ENCODE measurements around the gene DPP9. TPM values are rescaled to one million over a fixed set of nuclear protein-coding genes. Genes with fewer than 3 reads are reported as not detected.
A peak's percentile ranks its signal among the peaks of the same experiment; 100 is the strongest.

DPP9 gene
- total RNA-seq, 1 donor from 2014 or later = 111 TPM

DNA sequence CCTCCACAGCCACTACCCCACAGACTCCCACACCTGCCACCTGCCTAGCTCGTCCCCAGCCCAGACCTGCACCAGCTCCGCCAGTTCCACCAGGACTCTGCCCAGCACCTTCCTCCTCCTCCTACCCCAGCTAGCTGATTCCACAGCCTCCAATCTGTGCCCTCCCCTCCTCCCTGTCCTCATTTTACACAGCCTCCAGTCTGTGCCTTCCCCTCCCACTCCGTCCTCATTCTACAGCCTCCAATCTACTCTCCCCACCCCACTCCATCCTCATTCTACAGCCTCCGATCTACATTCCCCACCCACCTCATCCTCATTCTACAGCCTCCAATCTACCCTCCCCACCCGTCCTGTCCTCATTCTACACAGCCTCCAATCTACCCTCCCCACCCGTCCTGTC lies 60.8 kb downstream of the DPP9 start:
- intact Hi-C loops (cut with micrococcal nuclease) = no loop called here
- no peak for DNase-seq
- peaks cover 70% of the 10 kb centered on the region for H3K36me3 Mint-ChIP-seq (ENCODE audit: low read depth)
- no peak overlapping the region for H3K4me3 Mint-ChIP-seq
- H3K27ac Mint-ChIP-seq = no peak overlapping the region
- H3K9me3 Mint-ChIP-seq = no peaks in the 10 kb centered on the region
- H3K4me1 Mint-ChIP-seq = peaks cover 3% of the 10 kb centered on the region
- ATAC-seq (ENCODE audit: low read depth) = no peak
- ChIA-PET CTCF (no interaction called here), POLR2A (interaction anchor here (0.5 kb wide), 1 partner anchor 468 kb away, joined by 3 read pairs; no protein-coding TSS in a partner anchor)
- no peak for TF ChIP-seq CTCF (IDR thresholded peaks at IDR 0.05)
- H3K27me3 Mint-ChIP-seq = no peaks in the 10 kb centered on the region

DNA sequence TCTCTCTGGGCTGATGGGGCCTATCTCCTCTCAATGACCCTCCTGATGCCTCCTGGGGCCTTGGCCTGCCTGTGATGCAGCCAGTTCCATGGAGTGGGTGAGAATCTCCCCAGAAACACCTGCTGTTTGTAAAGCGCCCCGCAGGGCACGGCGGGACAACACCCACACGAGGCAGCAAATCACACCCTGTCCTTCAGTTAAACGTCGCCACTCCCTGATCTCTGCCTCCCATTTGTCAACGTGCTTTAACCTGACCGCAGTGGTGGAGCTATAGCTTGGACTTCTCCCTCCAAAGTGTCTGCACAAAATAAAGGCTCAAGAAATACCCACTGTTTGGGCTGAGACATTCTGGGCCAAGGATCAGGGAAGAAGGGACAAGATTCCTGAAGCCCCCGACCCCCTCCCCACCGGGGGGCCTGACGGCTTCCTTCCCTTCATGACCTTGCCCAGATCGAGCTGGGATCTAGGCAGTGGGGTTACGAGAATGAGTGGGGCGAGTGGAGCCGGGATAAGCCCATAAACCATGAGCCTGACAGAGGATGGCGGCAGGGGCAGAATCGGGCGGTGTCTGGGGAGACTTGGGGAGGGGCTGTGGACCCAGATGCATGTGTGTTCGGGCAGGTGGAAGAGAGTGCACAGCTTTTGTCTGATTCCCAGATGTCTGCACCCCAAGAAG lies 61.5 kb downstream of the DPP9 start:
- no peak for TF ChIP-seq CTCF (IDR thresholded peaks at IDR 0.05)
- Mint-ChIP-seq H3K9me3 (no peaks in the 10 kb centered on the region), H3K4me3 (no peak overlapping the region), H3K27ac (no peak overlapping the region), H3K27me3 (no peaks in the 10 kb centered on the region), H3K4me1 (peaks cover 2% of the 10 kb centered on the region), H3K36me3 (ENCODE audit: low read depth) (peaks cover 70% of the 10 kb centered on the region)
- ChIA-PET CTCF (no interaction called here), POLR2A (interaction anchor here (0.9 kb wide), 1 partner anchor 13 kb away, joined by 3 read pairs; no protein-coding TSS in a partner anchor)
- intact Hi-C loops (cut with micrococcal nuclease) = no loop called here
- DNase-seq (no peak), ATAC-seq (ENCODE audit: low read depth) (no peak)

- ATAC-seq (ENCODE audit: low read depth) = no peak
- Mint-ChIP-seq H3K27ac (peak overlapping the region; percentile 35), H3K9me3 (no peaks in the 10 kb centered on the region), H3K4me1 (no peaks in the 10 kb centered on the region), H3K4me3 (no peak overlapping the region), H3K36me3 (ENCODE audit: low read depth) (peaks cover 68% of the 10 kb centered on the region), H3K27me3 (no peaks in the 10 kb centered on the region)
- no peak for TF ChIP-seq CTCF (IDR thresholded peaks at IDR 0.05)
- POLR2A ChIA-PET = no interaction called here
- CTCF ChIA-PET = no interaction called here
- DNase-seq = no peak
- intact Hi-C loops (cut with micrococcal nuclease) = no loop called here
Measured at GRCh38 chr19:4660993-4661392, 62.6 kb downstream of the DPP9 start.

GRCh38 chr19:4660181-4660791 lies 63.4 kb downstream of the DPP9 start:
- H3K27me3 Mint-ChIP-seq = no peaks in the 10 kb centered on the region
- H3K4me3 Mint-ChIP-seq = no peak overlapping the region
- no peaks in the 10 kb centered on the region for H3K4me1 Mint-ChIP-seq
- ATAC-seq (ENCODE audit: low read depth) (no peak), DNase-seq (no peak)
- intact Hi-C loops (cut with micrococcal nuclease) = no loop called here
- no peak for TF ChIP-seq CTCF (IDR thresholded peaks at IDR 0.05)
- CTCF ChIA-PET = interaction anchor here (1.2 to 1.6 kb wide), 2 partner anchors 24 to 26 kb away, joined by 3 to 4 read pairs; no protein-coding TSS in a partner anchor
- peaks cover 67% of the 10 kb centered on the region for H3K36me3 Mint-ChIP-seq (ENCODE audit: low read depth)
- H3K9me3 Mint-ChIP-seq = no peaks in the 10 kb centered on the region
- POLR2A ChIA-PET = interaction anchor here (0.9 kb wide), 1 partner anchor 55 kb away, joined by 5 read pairs; no protein-coding TSS in a partner anchor
- no peak overlapping the region for H3K27ac Mint-ChIP-seq

- ATAC-seq (ENCODE audit: low read depth) (no peak), DNase-seq (no peak)
- no peak for TF ChIP-seq CTCF (IDR thresholded peaks at IDR 0.05)
- no peak overlapping the region for H3K27ac Mint-ChIP-seq
- H3K4me3 Mint-ChIP-seq = no peak overlapping the region
- intact Hi-C loops (cut with micrococcal nuclease) = no loop called here
- H3K9me3 Mint-ChIP-seq = no peaks in the 10 kb centered on the region
- H3K36me3 Mint-ChIP-seq (ENCODE audit: low read depth) = peaks cover 72% of the 10 kb centered on the region
- POLR2A ChIA-PET = no interaction called here
- H3K4me1 Mint-ChIP-seq = peaks cover 8% of the 10 kb centered on the region
- CTCF ChIA-PET = no interaction called here
- H3K27me3 Mint-ChIP-seq = no peaks in the 10 kb centered on the region
Measured at GRCh38 chr19:4657835-4658234, 65.8 kb downstream of the DPP9 start.

Measured in activated B cell treated with CpG ODN at 0.5 μM for 24 hours (primary cell).